Liver (tissue), 9 donors: ENCODE results near the gene MEI4. TPM values are rescaled to one million over a fixed set of nuclear protein-coding genes. Genes with fewer than 3 reads are reported as not detected.

Experiments used
- DNase-seq: peaks from one replicate; pipeline ENCODE4 v3.0.0-alpha.2; 2017; ENCODE audit warnings: low spot score
- H3K27ac ChIP-seq, 2 donors: one replicate each; pipeline ENCODE4 v1.7.0; 2013; ENCODE audit warnings: inconsistent platforms in 2 of 2, low read length in 2 of 2, control low read depth in 1 of 2, low read depth in 1 of 2, mild to moderate bottlenecking in 1 of 2
- H3K27me3 ChIP-seq, 4 donors: one replicate each; pipeline versions ENCODE4 v1.6.1 to v1.7.0; 2013; ENCODE audit warnings: low read length in 3 of 4, inconsistent platforms in 1 of 4, mild to moderate bottlenecking in 1 of 4, moderate library complexity in 1 of 4; ENCODE audit not compliant: control insufficient read depth in 4 of 4, insufficient read depth in 4 of 4
- H3K36me3 ChIP-seq, 4 donors: one replicate each; pipeline versions ENCODE4 v1.6.1 to v1.7.0; 2013; ENCODE audit warnings: low read length in 3 of 4, mild to moderate bottlenecking in 3 of 4, low read depth in 1 of 4, moderate library complexity in 1 of 4; ENCODE audit not compliant: control insufficient read depth in 4 of 4, insufficient read depth in 3 of 4
- H3K4me1 ChIP-seq, 4 donors: one replicate each; pipeline versions ENCODE4 v1.6.1 to v1.7.0; 2013; ENCODE audit warnings: low read length in 3 of 4, mild to moderate bottlenecking in 3 of 4, moderate library complexity in 1 of 4; ENCODE audit not compliant: control insufficient read depth in 4 of 4, insufficient read depth in 4 of 4
- H3K4me3 ChIP-seq, 3 donors: one replicate each; pipeline versions ENCODE4 v1.6.1 to v1.7.0; 2013; ENCODE audit warnings: low read length in 3 of 3, control low read depth in 1 of 3, low read depth in 1 of 3, mild to moderate bottlenecking in 1 of 3
- H3K9ac ChIP-seq, 2 donors: one replicate each; pipeline ENCODE4 v1.7.0; 2013; ENCODE audit warnings: low read length in 2 of 2, mild to moderate bottlenecking in 2 of 2, moderate library complexity in 2 of 2, control low read depth in 1 of 2, low read depth in 1 of 2
- H3K9me3 ChIP-seq, 4 donors: one replicate each; pipeline versions ENCODE4 v1.6.1 to v1.7.0; 2013; ENCODE audit warnings: low read length in 3 of 4; ENCODE audit not compliant: control insufficient read depth in 4 of 4
- ATF3 ChIP-seq: IDR thresholded peaks from 2 replicates; pipeline ENCODE4 v1.6.1; 2016; ENCODE audit warnings: antibody characterized with exemption
- FOXA1 ChIP-seq: IDR thresholded peaks from 2 replicates; pipeline ENCODE4 v1.6.1; 2016; ENCODE audit warnings: antibody characterized with exemption
- GABPA ChIP-seq, 2 donors: IDR thresholded peaks in 1 of 2; conservative IDR thresholded peaks in 1 of 2; 2 replicates each; pipeline ENCODE4 v1.6.1; 2016; ENCODE audit warnings: antibody characterized with exemption in 2 of 2, mild to moderate bottlenecking in 1 of 2, moderate library complexity in 1 of 2
- HNF4A ChIP-seq, 2 donors: conservative IDR thresholded peaks; 2 replicates each; pipeline ENCODE4 v1.6.1; 2016; ENCODE audit warnings: antibody characterized with exemption in 2 of 2, mild to moderate bottlenecking in 2 of 2
- HNF4G ChIP-seq: IDR thresholded peaks from 2 replicates; pipeline ENCODE4 v1.6.1; 2016; ENCODE audit warnings: antibody characterized with exemption
- JUND ChIP-seq, 2 donors: IDR thresholded peaks; 2 replicates each; pipeline ENCODE4 v1.6.1; 2016; ENCODE audit warnings: antibody characterized with exemption in 2 of 2
- MAX ChIP-seq: IDR thresholded peaks from 2 replicates; pipeline ENCODE4 v1.6.1; 2016; ENCODE audit warnings: antibody characterized with exemption
- REST ChIP-seq: IDR thresholded peaks from 2 replicates; pipeline ENCODE4 v1.6.1; 2016; ENCODE audit warnings: antibody characterized with exemption, mild to moderate bottlenecking
- RXRA ChIP-seq, 2 donors: IDR thresholded peaks; 2 replicates each; pipeline ENCODE4 v1.6.1; 2017 to 2018; ENCODE audit warnings: antibody characterized with exemption in 2 of 2, mild to moderate bottlenecking in 1 of 2
- SP1 ChIP-seq: IDR thresholded peaks from 2 replicates; pipeline ENCODE4 v1.6.1; 2018; ENCODE audit warnings: antibody characterized with exemption, mild to moderate bottlenecking
- YY1 ChIP-seq: IDR thresholded peaks from 2 replicates; pipeline ENCODE4 v1.6.1; 2016; ENCODE audit warnings: antibody characterized with exemption, mild to moderate bottlenecking
- ZBTB33 ChIP-seq: IDR thresholded peaks from 2 replicates; pipeline ENCODE4 v1.6.1; 2016; ENCODE audit warnings: antibody characterized with exemption
- WGBS: extraction: QIAGEN DNeasy Blood & Tissue Kit; methylation state at CpG from one replicate; pipeline ENCODE4 v1.1.7; 2013; 5-methylcytosine and 5-hydroxymethylcytosine counted together
- polyA plus RNA-seq, 2 donors: library from polyadenylated mRNA; stranded (reverse) in 1 of 2; unstranded in 1 of 2; fragments of 200-250 nt in 1 of 2; fragments of >200 nt in 1 of 2; fragmentation: Nextera tagmentation in 1 of 2; extraction: Ambion mirVana in 1 of 2; gene quantifications; one replicate each; pipeline versions ENCODE4 v1.2.1 to v1.2.3, GENCODE V29; 2013 to 2015
- total RNA-seq, 2 donors: library from RNA; depleted of rRNA; stranded (reverse); fragments of >200 nt; gene quantifications; one replicate each; pipeline ENCODE4 v1.2.3, GENCODE V29; 2014
- donor health status: healthy.
- donor health status: healthy.
- donor health status: healthy.
- donor health status: healthy.
- donor health status: healthy.

Gene MEI4
- total and polyA plus RNA-seq, 4 donors, result 0.36 to 0.84 (median 0.42) TPM

GRCh38 chr6:77656999-77657764 is 4.3 kb downstream of the MEI4 start:
- Histone ChIP-seq H3K9ac (no peak overlapping the region), H3K4me1 (peaks cover 0 to 4% (median under 1%) of the 10 kb centered on the region in 4 donors), H3K27me3 (no peaks in the 10 kb centered on the region), H3K27ac (no peak overlapping the region), H3K9me3 (no peaks in the 10 kb centered on the region), H3K4me3 (no peak overlapping the region), H3K36me3 (no peaks in the 10 kb centered on the region)
- no peak for DNase-seq
- 58% methylated on average over 1 of the region's 1 CpG for WGBS
- no peak for TF ChIP-seq ATF3
- no peak for TF ChIP-seq SP1
- TF ChIP-seq YY1, result no peak
- TF ChIP-seq MAX, result no peak
- TF ChIP-seq ZBTB33, result no peak
- TF ChIP-seq JUND (IDR thresholded peaks at IDR 0.05), result no peak
- TF ChIP-seq REST, result no peak
- no peak for TF ChIP-seq HNF4G
- TF ChIP-seq RXRA (IDR thresholded peaks at IDR 0.05), result no peak

- no peaks in the 10 kb centered on the region for H3K36me3 ChIP-seq
- WGBS, result 92% methylated on average over 4 of the region's 4 CpGs
- no peak overlapping the region for H3K27ac ChIP-seq
- no peak overlapping the region for H3K9ac ChIP-seq
- TF ChIP-seq MAX, result no peak
- TF ChIP-seq HNF4A (conservative IDR thresholded peaks at IDR 0.05), result no peak
- H3K4me1 ChIP-seq, result no peaks in the 10 kb centered on the region
- no peak overlapping the region for H3K4me3 ChIP-seq
- DNase-seq, result no peak
- no peaks in the 10 kb centered on the region for H3K9me3 ChIP-seq
- H3K27me3 ChIP-seq, result no peaks in the 10 kb centered on the region
Measured at GRCh38 chr6:77666340-77666739, 13.5 kb downstream of the MEI4 start.

- Histone ChIP-seq H3K4me3 (no peak overlapping the region), H3K27me3 (no peaks in the 10 kb centered on the region), H3K4me1 (no peaks in the 10 kb centered on the region), H3K9me3 (no peaks in the 10 kb centered on the region), H3K9ac (no peak overlapping the region), H3K36me3 (no peaks in the 10 kb centered on the region), H3K27ac (no peak overlapping the region)
- whole genome bisulfite sequencing, result 81% methylated on average over 4 of the region's 4 CpGs
- no peak for DNase-seq
- TF ChIP-seq RXRA (IDR thresholded peaks at IDR 0.05), result no peak
- no peak for TF ChIP-seq HNF4A (conservative IDR thresholded peaks at IDR 0.05)
- no peak for TF ChIP-seq GABPA (IDR thresholded peaks at IDR 0.05 in 1 of 2, conservative IDR thresholded peaks at IDR 0.05 in 1 of 2)
- no peak for TF ChIP-seq MAX
- TF ChIP-seq JUND (IDR thresholded peaks at IDR 0.05), result no peak
- no peak for TF ChIP-seq FOXA1
- no peak for TF ChIP-seq YY1
Measured at GRCh38 chr6:77666846-77667245, 14.0 kb downstream of the MEI4 start.
